HUDEP-2 (cell line): ENCODE data around the gene PCYT2.

ENCODE experiments used
- DNase-seq, 76 experiments: peaks; one replicate each; lab custom pipeline; 2025; ENCODE audit not compliant: unreplicated experiment in 76 of 76; lab: John Stamatoyannopoulos, UW

The PCYT2 gene

DNA sequence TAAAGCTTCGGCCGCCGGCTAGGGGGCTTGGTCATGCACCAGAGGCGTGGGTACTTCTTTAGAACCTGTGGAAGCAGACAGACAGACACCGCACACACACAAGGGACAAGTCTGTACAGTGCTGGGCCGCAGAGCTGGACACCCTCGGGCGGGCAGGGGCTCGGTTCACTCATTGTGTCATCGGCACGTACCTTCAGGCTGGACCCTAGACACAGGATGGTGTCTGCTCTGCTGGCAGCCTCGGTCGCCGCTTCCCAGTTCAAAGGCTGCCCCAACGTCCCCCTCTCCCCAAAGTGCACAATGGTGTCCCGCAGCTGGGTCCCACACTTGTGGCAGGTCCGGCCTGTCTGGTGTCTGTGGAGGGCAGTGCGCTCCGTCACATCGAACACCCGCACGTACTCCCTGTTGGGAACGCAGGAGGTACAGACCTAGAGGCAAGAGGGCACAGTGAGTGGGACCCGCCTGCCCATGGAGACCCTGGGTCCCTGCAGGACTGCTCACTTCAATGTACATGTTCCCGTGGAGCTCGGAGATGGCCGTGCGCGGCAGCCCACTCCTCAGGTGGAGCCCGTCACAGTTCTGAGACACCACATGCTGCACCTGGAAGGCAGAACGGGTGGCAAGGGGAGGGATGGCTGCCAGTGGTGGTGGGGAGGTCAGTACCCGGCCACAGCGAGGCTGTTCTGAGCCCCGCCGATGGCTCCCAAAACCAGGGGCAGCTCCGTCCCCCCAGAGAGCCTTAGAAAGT lies 3.1 kb upstream of the PCYT2 start:
- no peak for DNase-seq

DNA sequence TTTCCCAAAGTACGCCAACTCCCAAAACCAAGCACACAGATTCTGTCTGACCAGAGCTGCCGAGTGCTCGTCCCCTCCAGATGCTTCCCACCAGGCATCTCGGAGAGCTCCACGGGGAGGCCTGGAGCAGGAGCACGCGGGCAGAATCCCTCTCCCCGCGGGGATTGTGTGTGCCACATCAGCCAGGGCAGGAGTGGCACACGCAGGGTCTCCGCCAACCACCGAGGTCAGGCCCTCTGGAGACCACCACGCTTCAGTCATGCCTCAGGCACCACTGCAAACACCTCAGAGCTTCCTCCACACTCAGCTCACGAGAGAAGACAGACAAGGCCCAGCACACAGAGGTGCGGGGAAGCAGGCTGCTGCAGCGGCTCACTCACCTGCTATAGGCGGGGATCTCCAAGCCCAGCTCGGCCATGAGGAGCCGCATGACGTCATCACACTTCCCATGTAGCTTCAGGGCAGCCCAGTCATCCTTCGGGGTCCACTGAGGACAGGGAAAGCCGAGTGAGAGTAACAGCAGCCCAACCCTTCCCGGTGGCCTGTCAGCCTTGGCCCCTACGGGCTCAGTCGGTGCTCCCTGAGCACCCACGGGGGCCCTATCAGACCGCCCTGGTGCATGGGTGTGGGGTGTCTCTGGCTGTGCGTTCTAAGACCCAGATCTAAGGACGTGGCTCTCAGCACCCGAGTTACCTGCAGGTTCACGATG lies 2.3 kb upstream of the PCYT2 start:
- DNase-seq = no peak

DNA sequence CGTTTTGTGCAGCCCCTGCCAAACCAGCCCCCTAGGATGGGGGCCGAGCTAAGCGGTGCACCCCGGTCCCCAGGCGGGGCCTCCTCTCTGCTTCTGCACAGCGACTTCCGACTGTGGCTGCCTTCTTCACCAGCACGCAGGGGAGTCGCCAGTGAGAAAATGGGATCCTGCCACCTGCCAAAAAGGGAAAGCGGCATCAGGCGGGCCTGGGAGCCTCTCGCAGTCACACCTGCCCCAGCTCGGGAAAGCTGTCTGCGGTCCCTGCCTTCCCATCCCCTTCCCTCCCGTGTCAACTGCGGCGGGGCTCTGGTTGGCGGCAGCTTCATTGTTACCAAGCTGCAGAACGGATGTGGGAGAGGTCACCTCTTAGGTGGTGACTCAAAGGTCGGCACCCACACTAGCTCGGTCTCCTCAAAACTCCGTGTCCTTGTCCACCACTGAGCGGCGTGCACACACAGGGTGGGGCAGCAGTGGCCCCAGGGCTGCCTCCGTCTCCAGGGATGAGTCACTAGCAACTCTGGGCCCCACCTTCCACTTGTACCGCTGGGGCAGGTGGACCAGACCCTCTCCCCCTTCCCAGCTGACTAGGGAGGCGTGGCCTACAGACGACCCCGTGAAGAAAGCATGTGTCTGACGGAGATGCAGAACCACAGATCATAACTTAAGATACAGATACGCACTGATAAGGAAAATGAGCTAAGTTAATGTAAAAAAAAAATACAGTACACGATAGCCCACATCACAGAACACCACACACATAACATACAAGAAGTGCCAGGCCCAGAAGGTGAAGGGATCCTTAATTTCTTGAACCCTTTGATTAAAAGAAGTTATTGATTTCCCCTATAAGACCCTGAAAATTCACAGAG lies 1.5 kb upstream of the PCYT2 start:
- DNase-seq = peak in 63 of 76 experiments; percentile 6 to 85 (median 47)

DNA sequence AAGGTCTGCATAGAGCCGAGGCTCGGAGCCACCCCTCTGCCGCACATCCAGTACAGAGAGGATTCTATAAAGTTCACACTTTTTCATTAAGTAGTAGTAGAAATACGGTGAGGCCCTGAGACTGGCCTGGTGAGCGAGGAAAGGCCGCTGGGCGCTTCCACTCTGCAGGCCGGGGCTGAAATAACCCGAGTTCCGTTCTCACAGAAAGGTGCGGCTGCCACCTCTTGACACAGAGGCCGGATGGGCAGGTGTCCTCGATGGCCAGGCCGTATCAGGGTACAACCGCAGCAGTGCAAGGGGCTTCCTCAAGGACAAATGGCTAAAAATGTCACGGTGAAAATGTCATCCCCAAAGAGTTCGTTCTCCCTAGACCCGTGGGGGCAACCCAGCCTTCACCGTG lies 770 bp upstream of the PCYT2 start:
- no peak for DNase-seq

DNA sequence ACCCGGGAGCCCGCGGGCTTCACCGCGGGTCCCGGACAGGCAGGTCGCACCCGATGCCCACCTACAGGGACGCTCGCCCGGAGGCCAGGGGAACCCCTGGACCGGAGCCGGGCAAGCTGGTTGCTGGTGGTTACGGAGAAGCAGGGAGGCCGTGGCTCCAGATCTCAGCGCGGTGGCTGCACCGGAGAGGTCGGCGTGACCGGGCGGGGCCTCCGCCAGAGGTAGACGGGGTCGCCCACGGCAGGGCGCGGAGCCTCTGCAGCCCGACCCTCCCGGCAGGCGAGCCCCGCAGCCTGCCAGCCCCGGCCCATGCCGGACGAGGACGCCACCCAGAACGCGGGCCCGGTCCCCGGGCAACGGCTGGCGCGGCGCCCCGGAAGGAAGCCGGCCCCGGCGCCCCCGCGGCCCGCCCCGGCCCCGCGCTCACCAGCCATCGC lies 341 bp downstream of the PCYT2 start:
- peak in 3 of 76 experiments; percentile 25 to 45 (median 45) for DNase-seq

DNA sequence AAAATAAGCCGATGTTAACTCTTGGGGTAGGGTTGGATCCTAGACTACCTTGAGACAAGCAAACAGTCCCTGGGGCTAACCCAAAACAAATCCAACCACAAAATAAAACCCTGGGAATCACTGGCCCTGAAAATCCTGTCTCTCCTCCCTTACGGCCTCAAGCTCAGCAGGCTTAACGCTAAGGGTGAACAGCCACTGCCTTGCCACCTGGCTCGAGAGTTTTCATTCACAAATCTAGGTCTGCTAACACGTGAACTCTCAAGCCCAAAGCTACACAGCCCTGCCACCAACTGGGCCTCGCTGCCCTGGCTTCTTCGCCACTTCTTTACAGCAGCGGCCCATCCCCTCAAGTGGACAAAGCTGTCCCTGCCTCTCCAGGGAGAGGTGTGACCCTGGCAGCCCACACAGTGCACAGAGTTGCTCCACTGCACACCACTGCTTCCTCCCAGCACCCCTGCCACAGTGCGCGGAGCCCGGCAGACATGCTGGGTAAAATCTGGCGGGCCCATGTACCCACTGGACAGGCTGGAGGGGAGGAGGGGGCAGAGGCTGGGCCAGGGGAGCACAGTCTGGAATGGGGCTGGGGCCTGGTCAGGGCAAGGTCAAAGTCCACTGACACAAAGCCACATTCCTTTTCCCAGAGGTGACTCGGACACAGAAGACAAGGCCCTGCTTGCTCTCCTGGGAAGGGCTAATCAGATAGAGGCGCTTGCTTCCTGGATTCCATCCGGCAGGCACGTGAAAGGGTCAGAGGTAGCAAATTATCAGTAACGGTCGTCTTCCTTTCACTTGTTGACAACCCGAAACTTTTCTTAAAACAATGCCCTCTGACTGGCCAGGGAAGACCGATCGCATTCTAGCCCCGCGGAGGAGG lies 996 bp downstream of the PCYT2 start:
- DNase-seq = peak in 3 of 76 experiments; percentile 9 to 20 (median 13)

DNA sequence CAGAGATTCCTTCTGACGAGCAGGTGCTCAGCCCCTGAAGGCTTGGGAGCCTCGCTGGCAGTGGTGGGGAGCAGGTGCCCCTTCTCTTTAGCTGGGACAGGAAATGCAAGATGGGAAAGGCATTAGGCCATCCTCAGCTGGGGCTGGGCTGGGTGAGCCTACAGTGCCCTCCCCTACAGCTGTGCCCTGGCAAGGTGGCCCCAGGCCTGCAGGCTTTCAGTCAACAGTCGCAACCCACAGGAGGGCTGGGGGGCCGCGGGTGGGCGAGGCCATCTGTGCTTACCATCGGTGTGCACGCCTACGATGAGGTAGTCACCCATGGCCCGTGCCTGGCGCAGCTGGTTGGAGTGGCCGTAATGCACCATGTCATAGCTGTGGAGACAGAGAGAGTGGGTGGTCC lies 2.0 kb downstream of the PCYT2 start:
- no peak for DNase-seq

DNA sequence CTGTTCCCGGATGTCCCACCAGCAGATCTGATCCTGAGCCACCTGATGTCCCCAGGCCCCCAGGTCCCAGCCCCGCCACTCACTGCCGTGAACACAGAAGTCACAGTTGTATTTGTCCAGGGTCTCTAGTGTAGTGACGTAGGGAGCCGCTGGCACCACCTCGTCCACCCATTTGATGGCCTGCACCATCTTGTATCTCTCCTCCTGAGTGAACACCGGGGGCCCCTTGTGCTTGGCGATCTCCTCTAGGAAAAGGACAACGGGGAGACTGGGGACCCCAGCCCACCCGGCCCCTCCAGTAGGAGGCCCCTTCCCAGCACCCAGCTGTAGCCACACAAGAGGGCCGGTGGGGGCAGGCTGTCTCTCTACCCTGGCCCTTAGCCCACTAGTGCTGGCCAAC lies 2.4 kb downstream of the PCYT2 start:
- DNase-seq = no peak

DNA sequence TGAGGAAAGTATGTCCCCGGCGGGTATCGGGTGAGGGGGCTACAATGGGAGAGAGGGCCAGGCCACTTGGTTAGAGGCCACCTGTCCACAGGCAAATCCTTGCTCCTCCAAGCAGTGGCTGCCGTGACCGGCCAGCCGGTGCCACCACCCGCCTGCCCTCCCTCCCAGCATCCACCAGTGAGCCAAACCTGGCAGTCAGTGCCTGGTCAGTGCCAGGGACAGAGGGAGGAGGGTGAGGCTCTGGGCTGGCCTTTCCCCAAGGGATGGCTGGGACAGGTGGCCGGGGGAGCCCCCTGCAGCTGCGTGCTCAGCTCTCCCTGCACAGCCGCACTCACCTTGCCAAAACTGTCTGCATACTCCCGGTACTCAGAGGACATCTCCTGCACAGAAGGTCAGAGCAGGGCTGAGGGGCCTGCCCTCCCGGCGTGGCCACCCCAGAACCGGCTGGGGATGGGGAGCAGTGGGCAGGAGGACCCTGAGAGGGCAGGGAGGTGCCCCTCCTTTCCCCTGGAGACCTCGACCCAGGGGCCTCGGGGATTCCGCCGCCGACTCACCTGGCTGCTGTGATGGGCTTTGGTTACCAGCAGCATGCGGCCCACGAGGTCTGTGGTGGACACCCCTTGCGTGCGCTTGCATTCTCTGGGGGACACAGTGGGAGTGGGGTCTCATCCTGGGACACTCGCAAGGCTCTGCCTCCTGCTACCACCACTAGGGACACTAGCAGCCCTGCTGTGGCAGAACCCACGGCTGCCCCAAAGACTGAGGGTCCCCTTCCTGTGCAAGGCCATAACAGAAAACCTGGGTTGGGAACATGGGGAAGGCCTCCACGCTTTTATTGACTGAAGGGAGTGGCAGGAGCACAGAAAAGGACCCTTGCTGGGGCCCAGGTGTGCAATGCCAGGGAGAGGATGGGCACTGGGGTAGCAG lies 3.7 kb downstream of the PCYT2 start:
- DNase-seq = no peak

DNA sequence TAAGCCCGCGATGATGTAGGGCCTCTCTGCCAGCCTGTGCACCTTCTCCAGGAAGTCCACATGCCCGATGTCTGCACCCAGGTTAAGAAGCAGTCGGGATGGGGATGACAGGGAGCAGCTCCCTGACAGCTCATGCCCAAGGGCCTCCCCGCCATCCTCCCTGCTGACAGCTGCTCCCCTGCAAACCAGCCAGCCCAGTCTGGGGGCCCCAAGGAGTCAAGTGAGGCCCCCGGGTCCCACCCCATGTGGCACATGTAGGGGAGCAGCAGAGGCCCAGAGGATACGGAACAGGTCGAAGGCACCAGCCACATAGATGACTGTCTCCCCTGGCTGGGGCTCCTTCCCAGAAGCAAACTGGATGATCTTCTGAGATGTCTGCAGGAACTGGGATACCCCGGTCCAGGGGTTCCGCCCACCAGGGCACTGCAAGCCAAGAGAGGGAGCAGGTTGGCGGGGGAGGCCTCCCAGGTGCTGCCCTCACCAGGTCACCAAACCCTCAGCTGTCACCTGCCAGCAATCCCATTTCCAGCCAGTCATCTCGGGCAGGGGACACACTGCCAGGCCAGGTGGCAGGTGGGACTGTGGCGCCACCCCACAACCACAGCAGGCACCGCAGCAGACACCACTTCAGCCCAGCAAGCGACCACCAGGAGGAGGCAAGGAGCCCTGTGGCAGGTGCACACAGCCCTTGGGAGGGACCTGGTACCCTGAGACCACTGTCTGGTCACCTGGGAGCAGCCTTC lies 4.6 kb downstream of the PCYT2 start:
- peak in 12 of 76 experiments; percentile 10 to 27 (median 16) for DNase-seq

DNA sequence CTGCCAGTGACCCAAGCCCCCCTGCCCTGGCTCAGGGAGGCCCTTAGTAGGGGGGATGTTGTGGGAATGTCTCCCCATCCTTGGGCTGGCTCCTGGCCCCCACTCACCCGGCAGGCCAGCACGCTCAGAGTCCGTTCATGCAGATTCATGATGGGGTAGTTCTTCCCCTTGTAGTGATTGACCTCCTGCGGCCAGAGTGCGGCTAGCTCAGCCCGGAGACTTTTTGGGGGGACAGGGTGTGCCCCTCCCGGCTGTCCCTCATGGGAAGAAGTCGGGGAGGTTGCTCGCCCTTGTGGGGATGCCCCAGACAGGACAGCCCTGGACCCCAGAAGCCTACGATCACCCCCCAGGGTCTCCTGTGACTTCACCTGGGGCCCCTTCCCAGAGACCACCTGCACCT lies 5.2 kb downstream of the PCYT2 start:
- DNase-seq = no peak

DNA sequence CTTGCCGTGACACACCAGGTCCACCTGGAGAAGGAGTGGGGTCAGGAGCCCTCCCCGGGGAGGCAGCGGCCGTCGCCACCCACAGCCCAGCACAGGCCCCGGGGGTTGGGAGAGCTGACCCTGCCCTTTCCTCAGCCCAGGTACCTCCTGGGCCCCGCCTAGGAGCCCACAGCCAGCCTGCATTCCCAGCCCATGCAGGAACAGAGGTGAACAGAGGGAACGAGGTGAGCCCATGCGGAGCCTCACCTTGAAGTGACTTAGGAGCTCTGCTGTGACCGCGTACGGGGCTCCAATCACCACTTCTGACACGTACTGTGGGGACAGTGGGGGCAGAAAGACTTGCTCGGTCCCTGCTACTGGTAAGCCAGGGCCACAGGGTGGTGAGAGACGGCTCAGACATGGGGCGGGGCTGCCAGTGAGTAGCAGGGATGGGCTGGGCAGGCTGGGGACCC lies 5.7 kb downstream of the PCYT2 start:
- DNase-seq = no peak

DNA sequence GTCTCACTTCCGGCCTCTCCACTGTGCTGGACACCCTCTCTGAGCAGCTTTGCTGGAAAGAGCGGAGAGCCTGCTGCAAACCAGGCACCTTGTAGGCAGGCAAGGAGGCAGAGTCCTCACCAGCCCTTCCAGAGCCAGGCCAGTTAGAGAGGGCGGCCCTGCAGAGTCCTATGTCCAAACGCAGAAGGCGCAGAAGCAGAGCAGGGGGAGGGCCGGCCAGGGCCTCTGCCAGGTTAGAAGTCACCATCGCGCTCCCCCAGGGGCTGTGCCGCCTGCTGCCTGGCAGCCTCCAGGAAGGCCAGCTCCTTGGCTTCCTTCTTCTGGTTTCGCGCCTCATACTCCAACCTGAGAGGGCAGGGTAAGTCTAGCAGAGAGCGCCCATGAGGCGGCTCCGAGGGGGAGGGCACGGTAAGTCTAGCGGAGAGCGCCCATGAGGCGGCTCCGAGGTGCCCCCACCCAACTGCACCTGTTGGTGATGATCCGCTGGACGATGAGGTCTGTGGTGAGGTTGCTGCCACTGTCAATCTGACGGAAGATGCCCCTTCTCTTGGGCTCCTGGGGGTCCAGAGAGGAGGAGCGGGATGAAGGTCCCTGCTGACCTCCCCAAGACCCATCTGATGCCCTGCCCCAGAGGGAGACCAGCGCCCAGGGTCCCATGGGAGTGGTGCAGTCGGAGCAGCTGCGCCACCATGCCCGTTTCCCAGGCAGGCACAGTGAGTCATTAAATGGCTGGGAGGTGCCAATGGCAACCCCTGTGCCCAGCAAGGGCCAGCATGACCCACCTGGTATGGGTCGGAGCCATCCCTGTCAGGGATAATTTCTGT lies 6.4 kb downstream of the PCYT2 start:
- no peak for DNase-seq

DNA sequence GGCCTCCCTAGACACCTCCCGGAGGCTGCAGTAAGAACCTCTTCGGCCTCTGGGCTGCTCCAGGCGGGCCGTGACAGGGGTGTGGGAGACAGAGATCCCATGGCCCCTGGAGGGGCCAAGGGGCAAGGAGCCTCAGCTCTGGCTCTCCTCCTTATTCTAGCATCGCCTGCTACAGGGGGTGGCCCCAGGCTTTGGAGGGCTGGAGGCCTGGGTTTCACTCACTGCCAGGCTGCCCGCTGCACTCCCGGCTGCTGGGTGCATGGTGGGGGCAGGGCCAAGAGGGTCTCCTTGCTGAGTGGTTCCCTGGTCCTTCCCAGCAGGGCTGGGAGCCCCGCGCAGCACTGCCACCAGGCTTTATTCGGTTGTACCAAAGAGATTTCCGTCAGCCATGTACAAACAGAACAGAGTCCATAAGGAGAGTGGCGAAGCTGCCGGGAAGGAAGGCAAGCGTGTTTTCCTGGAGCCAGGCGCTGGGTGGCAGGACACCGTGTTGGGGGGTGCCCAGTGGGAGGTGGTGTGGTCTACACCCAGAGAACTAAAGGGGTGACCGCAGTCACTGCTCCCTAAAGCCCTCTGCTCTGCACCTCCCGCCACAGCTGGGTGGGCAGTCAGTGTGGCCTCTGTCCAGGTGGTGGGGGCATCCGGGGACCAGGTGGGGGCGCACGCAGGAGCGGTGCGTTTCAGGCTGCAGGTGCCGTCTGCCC lies 7.2 kb downstream of the PCYT2 start:
- no peak for DNase-seq

DNA sequence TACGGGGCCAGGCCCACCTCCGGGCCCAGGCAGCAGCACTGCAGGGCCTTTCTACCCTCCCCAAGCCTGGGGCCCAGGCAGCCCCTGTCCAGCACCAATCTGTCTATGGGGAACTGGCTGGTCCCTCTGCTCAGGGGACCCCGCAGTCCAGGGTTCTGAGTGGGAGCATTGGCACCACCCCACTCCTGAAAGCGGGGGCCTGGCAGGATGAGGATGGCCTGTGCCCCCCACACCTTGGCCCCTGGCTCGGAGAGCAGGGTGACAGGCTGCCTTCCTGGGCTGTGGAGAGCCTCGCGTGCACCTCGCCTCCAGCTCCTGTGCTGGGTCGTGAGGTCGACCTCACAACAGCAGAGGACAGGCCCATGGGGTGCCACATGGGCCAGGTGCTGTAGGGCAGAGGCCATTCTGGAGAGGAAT lies 7.8 kb downstream of the PCYT2 start:
- DNase-seq = no peak

DNA sequence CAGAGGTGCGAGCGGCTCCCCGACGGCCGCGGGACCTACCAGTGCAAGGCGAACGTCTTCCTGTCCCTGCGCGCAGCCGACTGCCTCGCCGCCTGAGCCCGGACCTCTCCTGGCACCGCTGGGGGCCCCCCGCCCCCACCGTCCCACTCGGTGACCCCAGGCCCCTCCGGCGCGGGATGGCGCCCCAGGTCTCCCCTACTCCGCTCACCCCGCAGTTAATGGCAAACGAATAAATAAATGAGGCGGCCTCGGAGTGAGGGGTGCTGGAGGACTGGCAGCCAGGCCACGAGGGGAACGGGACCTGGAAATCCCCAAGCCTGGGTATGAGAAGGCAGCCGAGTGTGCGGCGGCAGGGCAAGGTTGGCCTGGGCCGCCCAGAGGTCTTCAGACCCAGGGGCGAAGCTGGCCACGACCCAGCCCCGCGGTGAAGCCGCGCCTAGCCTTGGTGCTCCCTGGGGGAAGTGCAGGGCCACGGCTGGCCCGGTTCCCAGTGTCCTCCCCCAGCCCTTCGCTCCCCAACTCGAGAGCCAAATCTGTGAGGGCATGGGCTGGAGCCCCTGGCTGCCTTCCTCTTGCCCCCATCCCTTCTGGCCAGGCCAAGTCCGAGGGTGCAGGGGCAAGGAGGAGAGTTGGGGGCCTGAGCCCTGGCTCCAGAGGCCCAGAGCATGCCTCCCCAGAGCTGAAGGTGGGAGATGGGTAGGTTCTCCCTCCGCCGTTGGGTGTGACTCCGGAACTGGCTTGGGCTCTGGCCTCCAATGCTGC lies 8.4 kb downstream of the PCYT2 start:
- peak in 2 of 76 experiments; percentile 9 to 43 for DNase-seq
